Measurements from ENCODE around the gene PRR19.

PRR19 gene

DNA sequence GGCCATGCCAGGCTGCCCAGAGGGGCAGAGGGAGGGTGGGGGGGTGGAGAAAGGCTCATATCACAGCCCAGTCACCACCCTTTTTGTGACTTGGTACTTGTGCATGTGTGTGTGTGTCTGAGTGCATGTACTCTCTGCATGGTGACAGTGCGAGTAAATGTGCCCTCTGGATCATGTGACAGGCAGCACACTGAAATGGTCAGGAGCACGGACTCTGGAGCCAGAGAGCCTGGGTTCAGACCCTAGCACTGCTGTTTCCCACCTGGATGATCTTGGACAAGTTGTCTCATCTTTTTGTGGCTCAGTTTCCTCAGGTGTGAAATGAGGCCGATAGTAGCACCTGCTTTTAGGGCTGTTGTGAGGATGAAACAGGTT lies 30.9 kb upstream of the PRR19 start:
- DNase-seq (ENCODE audit: low read depth in 2 of 2): no peak

DNA sequence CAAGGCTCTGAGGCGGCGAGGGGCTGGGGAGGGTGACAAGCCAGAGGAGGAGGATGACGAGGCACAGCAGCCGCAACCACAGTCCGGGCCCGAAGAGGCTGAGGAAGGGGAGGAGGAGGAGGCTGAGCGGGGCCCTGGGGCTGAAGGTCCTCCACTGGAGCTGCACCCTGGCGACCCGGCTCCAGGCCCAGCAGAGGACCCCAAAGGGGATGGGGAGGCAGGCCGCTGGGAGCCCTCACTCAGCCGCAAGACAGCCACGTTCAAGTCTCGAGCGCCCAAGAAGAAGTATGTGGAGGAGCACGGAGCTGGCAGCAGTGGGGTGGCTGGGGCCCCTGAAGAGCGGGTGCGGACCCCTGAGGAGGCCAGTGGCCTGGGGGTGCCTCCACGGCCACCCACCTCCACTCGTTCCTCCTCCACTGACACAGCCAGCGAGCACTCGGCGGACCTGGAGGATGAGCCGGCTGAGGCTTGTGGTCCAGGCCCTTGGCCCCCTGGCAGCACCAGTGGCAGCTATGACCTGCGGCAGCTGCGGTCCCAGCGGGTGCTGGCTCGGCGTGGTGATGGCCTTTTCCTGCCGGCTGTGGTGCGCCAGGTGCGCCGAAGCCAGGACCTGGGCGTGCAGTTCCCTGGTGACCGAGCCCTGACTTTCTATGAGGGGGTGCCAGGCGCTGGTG lies 29.9 kb upstream of the PRR19 start:
- no peak for DNase-seq (ENCODE audit: low read depth in 2 of 2)

DNA sequence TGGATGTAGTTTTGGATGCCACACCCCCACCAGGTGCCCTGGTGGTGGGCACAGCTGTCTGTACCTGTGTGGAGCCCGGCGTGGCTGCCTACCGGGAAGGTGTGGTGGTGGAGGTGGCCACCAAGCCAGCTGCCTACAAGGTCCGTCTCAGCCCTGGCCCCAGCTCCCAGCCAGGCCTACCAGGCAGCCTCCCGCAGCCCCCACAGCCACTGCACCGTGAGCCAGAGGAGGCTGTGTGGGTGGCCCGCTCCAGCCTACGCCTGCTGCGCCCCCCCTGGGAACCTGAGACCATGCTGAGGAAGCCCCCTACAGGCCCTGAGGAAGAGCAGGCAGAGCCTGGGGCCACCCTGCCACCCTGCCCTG lies 29.4 kb upstream of the PRR19 start:
- DNase-seq (ENCODE audit: low read depth in 2 of 2): no peak

DNA sequence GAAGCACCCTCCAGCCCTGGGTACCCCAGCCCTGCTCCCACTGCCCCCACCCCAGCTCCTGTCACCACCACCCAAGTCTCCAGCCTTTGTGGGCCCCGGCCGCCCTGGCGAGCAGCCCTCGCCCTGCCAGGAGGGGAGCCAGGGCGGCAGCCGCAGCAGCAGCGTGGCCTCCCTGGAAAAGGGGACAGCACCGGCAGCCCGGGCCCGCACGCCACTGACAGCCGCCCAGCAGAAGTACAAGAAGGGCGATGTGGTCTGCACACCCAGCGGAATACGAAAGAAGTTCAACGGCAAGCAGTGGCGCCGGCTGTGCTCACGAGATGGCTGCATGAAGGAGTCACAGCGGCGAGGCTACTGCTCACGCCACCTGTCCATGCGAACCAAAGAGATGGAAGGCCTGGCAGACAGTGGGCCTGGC lies 28.9 kb upstream of the PRR19 start:
- no peak for DNase-seq (ENCODE audit: low read depth in 2 of 2)

DNA sequence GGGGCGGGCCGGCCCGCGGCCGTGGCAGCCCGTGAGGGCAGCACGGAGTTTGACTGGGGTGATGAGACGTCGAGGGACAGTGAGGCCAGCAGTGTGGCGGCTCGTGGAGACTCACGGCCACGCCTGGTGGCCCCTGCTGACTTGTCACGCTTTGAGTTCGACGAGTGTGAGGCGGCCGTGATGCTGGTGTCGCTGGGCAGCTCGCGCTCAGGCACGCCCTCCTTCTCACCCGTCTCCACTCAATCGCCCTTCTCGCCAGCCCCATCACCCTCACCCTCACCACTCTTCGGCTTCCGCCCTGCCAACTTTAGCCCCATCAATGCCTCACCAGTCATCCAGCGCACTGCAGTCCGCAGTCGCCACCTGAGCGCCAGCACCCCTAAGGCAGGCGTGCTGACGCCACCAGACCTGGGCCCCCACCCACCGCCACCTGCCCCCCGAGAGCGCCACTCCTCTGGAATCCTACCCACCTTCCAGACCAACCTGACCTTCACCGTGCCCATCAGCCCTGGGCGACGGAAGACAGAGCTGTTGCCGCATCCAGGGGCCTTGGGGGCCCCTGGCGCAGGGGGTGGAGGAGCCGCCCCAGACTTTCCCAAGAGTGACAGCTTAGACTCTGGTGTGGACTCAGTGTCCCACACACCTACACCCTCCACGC lies 28.4 kb upstream of the PRR19 start:
- no peak for DNase-seq (ENCODE audit: low read depth in 2 of 2)

DNA sequence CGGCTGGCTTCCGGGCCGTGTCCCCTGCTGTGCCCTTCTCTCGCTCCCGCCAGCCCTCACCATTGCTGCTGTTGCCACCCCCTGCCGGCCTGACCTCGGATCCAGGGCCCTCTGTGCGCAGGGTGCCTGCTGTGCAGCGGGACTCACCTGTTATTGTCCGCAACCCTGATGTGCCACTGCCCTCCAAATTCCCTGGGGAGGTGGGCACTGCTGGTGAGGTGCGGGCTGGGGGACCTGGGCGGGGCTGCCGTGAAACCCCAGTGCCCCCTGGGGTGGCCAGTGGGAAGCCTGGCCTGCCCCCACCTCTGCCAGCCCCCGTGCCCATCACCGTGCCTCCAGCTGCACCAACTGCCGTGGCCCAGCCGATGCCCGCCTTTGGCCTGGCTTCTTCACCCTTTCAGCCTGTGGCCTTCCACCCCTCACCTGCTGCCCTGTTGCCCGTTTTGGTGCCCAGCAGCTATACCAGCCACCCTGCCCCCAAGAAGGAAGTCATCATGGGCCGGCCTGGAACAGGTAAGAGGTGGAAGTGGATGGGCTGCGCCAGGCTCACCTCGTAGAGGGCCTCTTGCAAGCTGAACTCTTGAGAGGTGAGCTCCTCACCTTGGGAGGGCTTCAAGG lies 27.8 kb upstream of the PRR19 start:
- no peak for DNase-seq (ENCODE audit: low read depth in 2 of 2)

DNA sequence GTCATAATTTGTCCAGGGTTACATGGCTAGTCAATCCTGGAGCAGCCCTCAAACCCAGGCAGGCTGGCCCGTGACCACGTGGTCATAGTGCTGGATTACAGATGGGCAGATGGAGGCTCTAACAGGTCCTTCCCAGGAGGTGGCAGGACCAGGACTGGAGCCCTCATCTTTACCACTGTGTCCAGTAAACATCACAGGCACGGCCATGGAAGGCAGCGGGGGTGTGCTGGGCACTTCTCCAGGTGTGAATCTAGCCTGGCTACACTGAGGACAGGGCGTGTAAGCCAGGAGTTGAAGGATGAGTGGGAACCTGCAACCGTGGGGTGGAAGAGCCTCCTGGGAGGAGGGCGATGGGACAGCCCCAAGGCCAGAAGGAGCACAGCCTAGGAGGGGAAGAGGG lies 26.8 kb upstream of the PRR19 start:
- DNase-seq (ENCODE audit: low read depth in 2 of 2): no peak

DNA sequence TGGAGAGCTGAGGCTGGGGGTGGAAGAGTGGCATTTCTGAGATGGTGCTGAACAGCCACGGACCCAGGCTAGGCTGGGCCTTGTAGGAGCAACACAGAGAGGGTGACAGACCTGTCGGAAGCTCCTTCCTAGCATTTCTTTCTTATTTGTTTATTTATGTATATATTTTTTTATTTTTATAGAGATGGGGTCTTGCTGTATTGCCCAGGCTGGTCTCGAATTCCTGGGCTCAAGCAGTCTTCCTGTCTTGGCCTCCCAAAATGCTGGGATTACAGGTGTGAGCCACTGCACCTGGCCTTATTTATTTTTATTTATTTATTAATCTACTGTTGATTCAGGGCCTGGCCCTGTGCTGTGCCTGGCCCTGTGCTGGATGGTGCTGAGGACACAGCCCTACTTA lies 26.4 kb upstream of the PRR19 start:
- no peak for DNase-seq (ENCODE audit: low read depth in 2 of 2)

DNA sequence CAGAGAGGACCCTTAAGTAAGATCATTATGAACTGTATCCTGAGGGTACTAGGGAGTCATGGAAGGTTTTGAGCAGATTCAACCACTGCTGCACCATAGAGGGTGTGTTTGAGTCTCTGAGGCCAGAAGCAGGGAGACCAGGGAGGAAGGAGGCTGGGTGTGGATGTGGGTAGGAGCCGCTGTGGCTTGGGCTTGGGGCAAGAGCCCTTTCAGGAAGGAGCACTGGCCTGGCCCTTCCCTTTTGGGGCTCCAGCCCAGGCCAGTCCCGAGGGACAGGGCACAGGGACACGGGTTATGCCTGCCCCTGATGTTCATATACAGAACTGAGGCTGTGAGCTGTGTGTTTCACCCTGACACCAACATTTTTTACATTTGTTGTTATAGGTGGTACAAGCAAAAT lies 25.6 kb upstream of the PRR19 start:
- DNase-seq (ENCODE audit: low read depth in 2 of 2): no peak

DNA sequence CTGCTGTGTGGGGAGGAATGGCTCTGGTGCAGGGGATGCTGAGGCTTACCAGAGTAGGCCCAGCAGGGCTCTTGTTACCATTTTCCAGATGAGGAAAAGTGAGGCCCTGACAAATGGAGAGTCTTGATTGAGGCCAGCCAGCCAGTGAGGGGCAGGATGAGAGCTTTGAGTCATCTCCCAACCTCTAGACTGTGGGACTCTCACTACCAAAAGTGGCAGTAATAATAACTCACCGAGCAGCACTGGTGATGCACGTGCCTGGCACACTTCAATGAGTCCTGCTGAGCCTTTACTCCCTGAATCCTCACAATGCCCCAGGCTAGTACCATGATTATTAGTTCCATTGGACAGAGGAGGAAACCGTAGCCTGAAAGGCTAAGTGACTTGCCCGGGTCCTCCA lies 25.1 kb upstream of the PRR19 start:
- no peak for DNase-seq (ENCODE audit: low read depth in 2 of 2)

DNA sequence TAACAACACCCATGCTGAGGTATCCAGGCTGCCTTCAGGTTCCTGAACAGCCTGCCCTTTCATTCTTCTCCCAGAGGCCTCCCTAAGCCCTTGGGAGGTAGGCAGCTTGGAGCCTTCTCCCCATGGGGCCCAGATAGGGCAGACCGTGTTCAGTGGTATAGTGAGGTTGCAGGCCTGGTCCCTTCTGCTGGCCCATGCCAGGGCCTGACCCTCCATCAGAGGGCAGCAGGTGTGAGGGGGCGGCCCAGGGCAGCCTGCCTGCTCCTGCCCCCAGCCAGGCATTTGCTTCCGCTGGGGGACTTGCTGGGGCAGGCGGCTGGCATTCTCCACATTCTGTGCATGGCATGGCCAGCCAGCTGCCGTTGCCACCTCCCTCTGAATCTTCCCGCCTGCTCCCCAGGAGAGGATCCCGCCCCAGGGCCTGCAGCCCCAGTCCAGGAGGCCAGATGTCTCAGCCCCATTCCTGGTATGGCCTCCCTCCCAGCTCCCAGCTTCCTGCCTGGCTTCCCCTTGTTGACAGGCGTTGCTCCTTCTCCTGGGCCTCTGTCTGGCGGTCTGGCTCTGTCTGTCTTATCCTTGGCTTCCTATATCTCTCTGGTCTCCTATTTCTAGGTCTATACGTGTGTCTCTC lies 24.0 kb upstream of the PRR19 start:
- no peak for DNase-seq (ENCODE audit: low read depth in 2 of 2)

DNA sequence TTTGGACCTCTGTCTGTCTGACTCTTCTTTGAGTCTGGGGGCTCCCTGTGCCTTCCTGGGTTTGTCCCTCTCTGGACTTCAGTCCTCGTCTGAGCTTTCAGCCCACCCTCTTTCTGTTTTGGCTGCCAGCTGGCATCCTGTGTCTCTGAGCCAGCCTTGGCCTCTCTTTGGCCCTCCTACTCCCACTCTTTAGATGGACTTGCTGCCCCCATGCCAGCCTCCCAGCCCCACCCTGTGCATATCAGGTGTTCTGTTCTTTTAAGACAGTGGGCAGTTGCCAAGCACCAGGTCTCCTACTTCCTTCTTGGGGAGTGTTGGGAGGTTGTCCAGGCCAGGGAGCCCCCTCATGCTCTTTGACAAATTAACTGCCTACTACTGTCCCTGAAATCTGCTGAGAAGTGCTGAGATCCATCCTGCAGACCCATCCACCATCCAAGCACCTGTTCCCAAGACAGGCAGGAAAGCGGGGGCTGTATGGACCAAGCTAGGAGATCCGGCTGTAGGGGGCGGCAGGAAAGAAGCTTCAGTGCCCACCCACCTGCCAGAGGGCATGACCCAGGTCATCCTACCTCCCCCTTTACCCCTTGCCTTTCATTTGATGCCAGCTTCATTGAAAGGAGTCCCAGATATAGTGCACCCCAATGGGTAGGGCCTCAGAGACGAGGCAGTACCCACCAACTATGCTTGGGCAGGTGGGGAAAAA lies 23.3 kb upstream of the PRR19 start:
- no peak for DNase-seq (ENCODE audit: low read depth in 2 of 2)

DNA sequence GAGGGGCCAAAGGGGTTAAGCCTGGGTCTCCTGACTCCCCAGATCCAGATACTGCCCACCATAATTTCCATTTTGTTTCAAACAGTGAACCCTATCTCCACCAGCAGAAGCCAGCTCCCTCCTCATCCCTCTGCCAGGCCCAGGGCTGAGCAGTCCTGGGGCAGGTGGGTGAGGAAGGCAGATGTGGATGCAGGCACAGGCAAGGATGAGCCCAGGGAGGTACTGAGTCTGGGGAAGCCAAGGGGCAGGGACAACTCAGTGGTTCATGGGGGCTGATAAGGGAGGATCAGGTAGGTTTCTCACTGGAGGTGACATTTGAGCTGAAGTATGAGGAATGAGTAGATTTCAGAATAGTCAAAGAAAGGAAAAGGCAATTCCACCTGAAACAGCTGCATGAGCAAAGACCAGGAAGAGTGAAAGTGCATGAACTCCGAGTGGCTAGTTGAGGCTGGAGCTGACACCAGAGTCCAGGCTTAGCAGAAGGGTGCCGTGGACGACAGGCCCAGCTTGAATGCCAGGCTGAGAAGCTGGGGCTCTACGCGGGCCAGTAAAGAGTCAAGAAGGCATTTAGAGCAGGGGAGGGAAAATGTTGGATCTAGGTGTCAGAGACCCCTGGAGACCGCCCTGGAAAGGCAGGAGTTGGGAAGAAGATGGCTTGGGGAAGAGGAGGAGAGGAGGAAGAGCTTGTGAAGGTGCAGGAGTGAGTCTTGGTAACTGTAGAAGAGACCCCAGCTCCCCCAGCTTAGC lies 22.6 kb upstream of the PRR19 start:
- no peak for DNase-seq (ENCODE audit: low read depth in 2 of 2)

DNA sequence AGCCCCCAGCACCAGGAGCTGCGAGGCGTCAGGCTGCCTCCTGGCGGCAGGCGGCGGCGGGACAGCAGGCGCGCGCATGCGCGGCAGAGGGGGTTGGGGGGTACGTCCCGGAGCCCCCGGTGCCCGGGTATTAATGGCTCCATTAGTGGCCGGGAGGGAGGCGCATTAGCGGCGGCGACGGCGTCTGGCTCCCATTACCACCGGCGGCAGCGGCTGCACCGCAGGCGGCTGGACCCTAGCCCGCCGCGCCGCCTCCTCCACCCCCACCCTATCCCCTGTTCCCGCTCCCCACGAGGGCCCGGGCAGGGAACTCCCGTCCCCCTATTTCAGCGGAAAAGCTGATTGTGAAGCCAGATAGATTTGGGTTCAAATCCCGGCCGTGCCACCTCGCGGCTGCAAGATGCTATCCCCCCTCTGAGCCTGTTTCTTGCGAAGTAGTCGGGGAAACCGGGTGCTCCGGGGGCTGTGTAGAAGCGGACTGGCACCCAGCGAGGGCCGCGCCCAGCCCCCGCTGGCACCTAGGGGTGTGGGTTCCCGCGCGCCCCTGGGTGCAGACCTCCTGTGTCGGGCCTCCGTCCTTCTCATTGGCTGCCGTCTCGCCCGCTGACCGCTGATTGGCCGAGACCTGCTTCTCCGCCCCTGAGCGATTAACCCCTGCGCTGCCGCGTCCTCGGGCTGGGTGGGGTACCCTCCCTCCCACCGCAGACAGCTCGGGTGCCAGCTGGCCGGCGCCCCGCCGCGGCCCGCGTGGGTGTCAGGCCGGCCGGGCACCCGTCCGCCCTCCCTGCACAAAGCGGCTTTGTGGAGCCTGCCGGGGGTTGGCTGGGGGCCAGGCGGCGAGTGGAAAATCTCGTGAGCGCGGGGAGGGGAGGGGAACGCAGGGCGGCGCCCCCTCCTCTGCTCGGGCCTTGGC lies 21.8 kb upstream of the PRR19 start:
- peak; percentile 85 for DNase-seq (ENCODE audit: low read depth in 2 of 2)

DNA sequence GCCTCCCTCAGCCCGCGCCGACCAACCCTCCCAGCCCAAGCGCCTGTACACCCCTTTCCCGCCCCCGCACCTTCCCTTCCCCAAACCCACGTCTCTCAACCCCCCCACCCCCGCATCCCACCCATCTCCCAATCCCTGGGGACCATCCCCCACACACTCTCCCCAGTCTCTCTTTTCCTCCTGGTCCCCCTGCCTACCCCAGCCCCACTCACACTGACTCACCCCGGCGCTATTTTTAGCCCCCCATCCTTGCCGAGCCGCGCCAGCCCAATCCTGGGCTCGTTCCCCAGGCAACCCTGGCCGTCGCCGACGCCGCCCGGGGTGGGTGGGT lies 21.2 kb upstream of the PRR19 start:
- no peak for DNase-seq (ENCODE audit: low read depth in 2 of 2)

DNA sequence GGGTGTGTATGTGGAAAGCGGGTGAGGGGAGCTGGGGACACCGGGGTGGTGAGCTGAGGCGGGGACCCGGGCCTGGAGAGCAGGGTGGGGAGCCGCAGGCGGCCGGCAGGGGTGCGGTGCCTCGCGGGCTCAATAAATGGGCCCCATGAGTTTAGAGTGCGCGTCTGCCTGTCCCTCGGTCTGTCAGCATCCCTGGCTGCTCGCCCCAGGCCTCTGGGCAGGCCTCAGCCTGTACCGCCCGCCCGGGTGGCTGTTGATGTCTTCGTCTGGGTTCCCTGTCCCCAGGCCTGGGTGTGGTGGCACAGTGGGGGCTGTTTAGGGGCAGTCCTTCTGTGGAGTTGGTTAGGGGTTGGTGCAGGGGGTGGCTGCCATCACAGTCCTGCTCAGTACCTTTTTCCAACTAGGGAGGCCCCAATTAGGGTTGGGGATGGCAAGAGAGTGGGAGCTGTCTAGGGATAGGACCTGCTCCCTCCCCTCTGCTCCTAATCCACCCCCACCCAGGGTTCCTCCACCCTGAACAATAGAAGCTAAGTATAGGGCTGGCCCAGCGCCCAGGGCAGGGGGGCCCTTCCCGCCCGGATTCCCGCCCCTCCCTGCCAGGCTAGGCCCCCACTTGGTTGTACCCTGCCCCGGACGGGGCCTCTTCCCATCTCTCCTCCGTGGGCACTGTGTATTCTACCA lies 20.6 kb upstream of the PRR19 start:
- no peak for DNase-seq (ENCODE audit: low read depth in 2 of 2)

DNA sequence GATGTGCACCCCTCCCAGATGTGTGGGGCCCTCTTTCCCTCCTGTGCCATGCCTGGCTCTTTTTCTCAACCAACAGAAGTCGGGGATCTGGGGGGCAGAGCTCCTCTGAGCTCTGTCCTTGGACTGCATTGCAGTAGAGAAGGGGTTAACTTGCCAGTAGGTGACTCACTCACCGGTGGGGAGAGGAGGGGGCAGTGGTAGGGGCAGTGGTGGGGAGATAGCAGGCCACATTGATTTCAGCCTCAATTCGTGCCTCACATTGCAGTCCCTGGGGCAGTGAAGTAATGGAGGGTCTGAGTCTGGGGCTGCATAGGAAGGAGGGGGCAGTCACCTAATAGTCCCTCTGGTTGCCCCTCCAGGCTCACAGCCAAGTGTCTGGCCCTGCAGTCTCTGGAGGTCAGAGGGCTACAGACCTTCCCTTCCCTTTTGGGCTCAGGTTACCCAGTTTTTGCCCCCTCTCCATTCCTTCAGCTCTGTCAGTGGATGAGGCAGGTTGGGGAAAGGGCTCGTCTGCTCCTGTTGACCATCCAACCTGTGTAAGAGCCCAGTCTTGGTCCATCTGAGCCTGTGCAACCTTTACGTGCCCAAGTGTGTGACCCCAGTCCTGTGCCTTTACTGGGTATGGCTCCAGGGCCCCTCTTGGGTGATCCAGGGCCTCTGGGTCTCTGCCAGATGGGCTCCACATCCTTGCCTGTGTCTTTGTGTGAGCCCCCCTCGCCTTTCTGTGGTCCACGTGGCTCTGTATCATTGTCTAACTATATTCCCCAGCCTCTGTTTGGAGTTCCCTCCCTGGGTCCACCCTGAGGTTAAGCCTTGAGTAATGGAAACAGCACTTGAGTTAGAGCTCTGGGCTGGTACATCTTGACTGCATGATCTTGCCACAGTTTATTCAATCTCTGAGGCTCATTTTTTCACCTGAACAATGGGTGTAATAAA lies 19.8 kb upstream of the PRR19 start:
- no peak for DNase-seq (ENCODE audit: low read depth in 2 of 2)

DNA sequence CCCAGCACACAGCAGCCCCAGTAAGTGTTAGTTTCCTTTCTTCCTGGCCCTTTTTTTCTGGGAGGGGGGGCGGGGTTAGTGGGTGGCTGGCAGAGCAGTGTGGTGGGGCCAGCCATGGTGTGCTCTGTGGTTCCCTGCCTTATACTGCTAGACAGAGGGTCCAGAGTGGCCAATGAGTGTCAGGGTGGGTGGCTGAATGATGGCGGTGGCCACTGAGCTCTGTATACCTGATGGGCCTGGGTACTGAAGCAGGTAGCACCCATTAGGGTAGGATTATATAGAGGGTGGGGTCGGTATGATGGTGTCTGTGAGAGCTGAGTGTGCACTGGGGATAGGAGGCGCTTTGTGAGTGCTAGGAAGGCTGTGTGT lies 19.1 kb upstream of the PRR19 start:
- no peak for DNase-seq (ENCODE audit: low read depth in 2 of 2)

All from stimulated activated CD4-positive, alpha-beta T cell treated with anti-CD3 and anti-CD28 coated beads, Interleukin-15, amount 100 ng/mL, for 48 hours (primary cell).